Measurements from ENCODE around the gene AGFG2.
"Not testable (repeated sequence)": the region's sequence is repeated elsewhere in the genome, so short reads cannot be mapped to it uniquely, and the experiment has no call there.

The AGFG2 gene

GRCh38 chr7:100521909-100522593 lies 17.0 kb upstream of the AGFG2 start:
- not testable (repeated sequence) for DNase-seq

- not testable (repeated sequence) for DNase-seq
These were observed 15.8 kb upstream of the AGFG2 start for GRCh38 chr7:100523192-100523591.

GRCh38 chr7:100528108-100528866 lies 10.7 kb upstream of the AGFG2 start:
- DNase-seq: not testable (repeated sequence)

GRCh38 chr7:100532165-100533022 lies 6.6 kb upstream of the AGFG2 start:
- no peak for DNase-seq

- DNase-seq: not testable (repeated sequence)
These were observed 3.0 kb upstream of the AGFG2 start for GRCh38 chr7:100535982-100536381.

GRCh38 chr7:100536695-100537094 lies 2.3 kb upstream of the AGFG2 start:
- DNase-seq: not testable (repeated sequence)

- no peak for DNase-seq
These were observed 702 bp upstream of the AGFG2 start for GRCh38 chr7:100538348-100538653.

- DNase-seq: no peak
These were observed 518 bp downstream of the AGFG2 start for GRCh38 chr7:100539436-100540006.

GRCh38 chr7:100540073-100540723 lies 1.2 kb downstream of the AGFG2 start:
- DNase-seq: no peak

GRCh38 chr7:100541309-100541708 lies 2.3 kb downstream of the AGFG2 start:
- DNase-seq: not testable (repeated sequence)

- no peak for DNase-seq
These were observed 4.6 kb downstream of the AGFG2 start for GRCh38 chr7:100543586-100543985.

GRCh38 chr7:100544386-100544785 lies 5.4 kb downstream of the AGFG2 start:
- DNase-seq: no peak

GRCh38 chr7:100544967-100545359 lies 6.0 kb downstream of the AGFG2 start:
- no peak for DNase-seq

GRCh38 chr7:100545360-100546128 lies 6.5 kb downstream of the AGFG2 start:
- no peak for DNase-seq

GRCh38 chr7:100546129-100546925 lies 7.3 kb downstream of the AGFG2 start:
- no peak for DNase-seq

- no peak for DNase-seq
These were observed 8.2 kb downstream of the AGFG2 start for GRCh38 chr7:100546926-100547800.

GRCh38 chr7:100547872-100548271 lies 8.9 kb downstream of the AGFG2 start:
- no peak for DNase-seq

GRCh38 chr7:100548446-100548845 lies 9.4 kb downstream of the AGFG2 start:
- DNase-seq: not testable (repeated sequence)

- no peak for DNase-seq
These were observed 13.5 kb downstream of the AGFG2 start for GRCh38 chr7:100552532-100552931.

GRCh38 chr7:100553032-100553431 lies 14.0 kb downstream of the AGFG2 start:
- no peak for DNase-seq

All from activated naive CD4-positive, alpha-beta T cell (primary cell).